GM18498 (cell line): Measurements from ENCODE around the gene UBE2B.
"Not testable (repeated sequence)": the region's sequence is repeated elsewhere in the genome, so short reads cannot be mapped to it uniquely, and the experiment has no call there.

Experiments used
- ATAC-seq: cut with Tn5 transposase; IDR thresholded peaks from one replicate; pipeline ENCODE4 v1.9.1; 2021; ENCODE audit warnings: mild to moderate bottlenecking, moderate library complexity; ENCODE audit not compliant: unreplicated experiment

UBE2B gene

DNA sequence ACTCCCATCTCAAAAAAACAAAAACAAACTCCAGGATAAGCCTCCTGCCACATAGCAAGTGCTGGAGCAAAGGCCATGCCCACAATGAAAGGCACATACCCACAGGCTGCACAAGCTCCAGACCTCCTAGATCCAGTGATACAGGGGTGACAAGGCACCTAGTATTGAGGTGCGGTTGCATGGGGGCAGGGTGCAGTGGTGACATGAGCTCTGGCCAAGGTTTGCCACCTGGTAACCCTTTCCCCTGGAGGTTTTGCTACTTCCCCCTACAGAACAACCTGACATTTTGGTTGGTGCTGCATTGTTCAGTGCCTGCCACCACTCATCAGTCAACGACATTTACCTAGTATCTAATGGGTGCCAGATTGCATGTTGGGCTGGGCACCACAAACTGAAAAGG lies 25.8 kb downstream of the UBE2B start:
- no peak for ATAC-seq

- ATAC-seq: no peak
These were observed 27.3 kb downstream of the UBE2B start for GRCh38 chr5:134398609-134399155.

GRCh38 chr5:134403951-134404350 lies 32.6 kb downstream of the UBE2B start:
- no peak for ATAC-seq

- no peak for ATAC-seq
These were observed 35.0 kb downstream of the UBE2B start for GRCh38 chr5:134406390-134406789.

- no peak for ATAC-seq
These were observed 38.0 kb downstream of the UBE2B start for GRCh38 chr5:134409321-134409720.

- ATAC-seq: no peak
These were observed 39.5 kb downstream of the UBE2B start for GRCh38 chr5:134410822-134411221.

GRCh38 chr5:134411228-134411545 lies 39.8 kb downstream of the UBE2B start:
- no peak for ATAC-seq

DNA sequence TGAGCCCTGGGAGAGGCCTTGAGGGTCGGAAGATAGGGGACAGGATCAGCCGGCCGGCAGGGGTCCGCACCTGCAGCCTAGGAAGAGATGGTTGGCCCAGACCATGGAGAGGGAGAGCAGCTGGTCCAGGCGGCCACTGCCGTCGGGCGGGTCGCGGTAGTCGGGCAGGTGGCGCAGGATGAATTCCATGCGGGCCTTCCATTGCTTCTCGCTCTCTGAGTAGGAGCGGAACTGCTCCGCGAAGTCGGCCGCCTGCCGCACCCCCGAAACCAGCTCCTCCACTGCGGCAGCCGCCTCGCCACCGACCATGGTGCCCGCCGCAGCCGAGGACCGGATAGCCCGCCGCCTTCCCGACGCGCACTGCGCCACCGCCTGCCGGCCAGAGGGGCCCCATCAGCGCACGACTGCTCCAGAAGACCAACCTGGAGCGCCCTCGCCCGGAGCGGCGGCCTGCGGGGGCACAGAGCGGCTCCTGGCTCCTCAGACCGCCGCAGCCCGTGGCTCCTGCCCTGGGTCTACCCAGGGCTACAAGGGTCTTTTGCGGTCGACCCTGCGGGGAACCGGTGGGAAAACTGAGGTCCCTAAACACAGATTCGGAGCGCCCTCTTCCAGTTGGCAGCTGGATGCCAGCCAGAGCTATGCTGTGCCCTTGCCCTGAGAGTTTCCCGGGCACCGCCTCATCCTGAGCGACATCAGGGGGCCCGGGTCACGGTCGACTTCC lies 40.3 kb downstream of the UBE2B start, which contains the start of gene CDKN2AIPNL:
CDKN2AIPNL (minus strand) TSS at position 336 of the 721 bp plus-strand sequence; CDS start at position 309, 27 bp downstream.
- peak; percentile 97 for ATAC-seq

DNA sequence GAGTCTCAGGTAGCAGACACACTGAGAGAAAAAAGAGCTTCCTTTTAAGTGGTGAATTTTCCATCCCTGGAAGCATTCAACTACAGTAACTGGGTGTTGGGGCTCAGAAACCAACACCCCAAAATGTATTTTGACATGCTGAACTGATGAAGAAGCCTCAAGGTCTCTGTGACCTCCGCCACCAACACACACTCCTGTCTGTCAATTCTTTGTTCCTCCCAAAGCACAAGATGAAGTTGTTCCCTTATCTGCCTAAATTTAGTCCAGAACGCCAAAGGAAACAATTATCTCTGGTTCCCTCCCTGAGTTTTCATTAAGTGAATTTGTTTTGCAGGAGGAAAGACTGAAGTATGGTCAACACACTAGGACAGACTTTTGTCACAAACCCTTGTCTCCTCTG lies 41.7 kb downstream of the UBE2B start:
- no peak for ATAC-seq

DNA sequence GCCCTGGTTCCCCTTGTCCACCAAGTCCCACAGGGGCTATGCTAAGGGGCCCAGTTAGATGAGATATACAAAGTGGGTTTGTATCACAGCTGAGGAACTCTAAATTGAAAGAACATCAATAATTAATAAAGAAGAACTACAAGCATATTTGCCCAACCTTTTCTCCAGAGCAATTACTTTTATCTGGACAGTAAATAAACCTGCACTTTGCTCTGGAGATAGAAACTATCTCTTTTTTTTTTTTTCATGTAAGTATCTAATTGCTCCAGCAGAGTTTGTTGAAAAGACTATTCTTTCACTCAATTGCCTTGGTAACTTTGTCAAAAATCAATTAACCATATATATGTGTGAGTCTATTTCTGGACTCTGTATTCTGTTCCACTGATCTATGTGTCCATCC lies 46.3 kb downstream of the UBE2B start:
- no peak for ATAC-seq

DNA sequence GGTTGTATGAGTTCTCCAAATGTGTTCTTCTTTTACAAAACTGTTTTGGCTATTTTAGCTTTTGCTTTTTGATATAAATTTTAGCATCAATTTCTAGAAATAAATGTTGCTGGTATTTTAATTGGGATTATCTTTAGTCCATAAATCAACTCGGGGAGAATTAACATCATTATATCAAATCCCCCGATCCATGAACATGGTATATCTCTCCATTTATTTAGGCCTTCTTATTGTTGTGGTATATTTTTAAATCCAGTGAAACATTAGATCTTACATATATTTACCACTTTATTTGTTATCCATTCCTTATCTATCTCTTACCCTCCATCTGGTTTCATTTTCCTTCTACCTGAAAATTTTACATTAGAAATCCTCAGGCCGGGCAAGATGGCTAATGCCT lies 47.6 kb downstream of the UBE2B start:
- no peak for ATAC-seq

DNA sequence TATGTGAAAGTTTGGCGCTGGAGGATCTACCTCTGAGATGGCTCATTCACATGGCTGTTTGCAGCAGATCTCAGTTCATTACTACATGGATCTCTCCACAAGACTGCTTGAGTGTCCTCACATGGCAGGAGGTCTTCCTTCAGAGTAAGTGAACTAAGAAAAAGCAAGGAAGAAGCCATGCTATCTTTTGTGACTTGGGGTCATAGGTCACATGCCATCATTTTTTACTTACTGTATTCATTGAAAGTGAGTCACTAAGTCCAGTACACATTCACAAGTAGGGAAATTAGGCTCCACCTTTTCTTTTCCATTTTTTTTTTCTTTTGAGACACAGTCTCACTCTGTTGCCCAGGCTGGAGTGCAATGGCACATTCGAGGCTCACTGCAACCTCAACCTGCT lies 49.0 kb downstream of the UBE2B start:
- no peak for ATAC-seq

GRCh38 chr5:134421038-134421437 lies 49.7 kb downstream of the UBE2B start:
- ATAC-seq: not testable (repeated sequence)

GRCh38 chr5:134422791-134423365 lies 51.5 kb downstream of the UBE2B start:
- ATAC-seq: no peak

GRCh38 chr5:134423376-134423775 lies 52.0 kb downstream of the UBE2B start:
- ATAC-seq: no peak

DNA sequence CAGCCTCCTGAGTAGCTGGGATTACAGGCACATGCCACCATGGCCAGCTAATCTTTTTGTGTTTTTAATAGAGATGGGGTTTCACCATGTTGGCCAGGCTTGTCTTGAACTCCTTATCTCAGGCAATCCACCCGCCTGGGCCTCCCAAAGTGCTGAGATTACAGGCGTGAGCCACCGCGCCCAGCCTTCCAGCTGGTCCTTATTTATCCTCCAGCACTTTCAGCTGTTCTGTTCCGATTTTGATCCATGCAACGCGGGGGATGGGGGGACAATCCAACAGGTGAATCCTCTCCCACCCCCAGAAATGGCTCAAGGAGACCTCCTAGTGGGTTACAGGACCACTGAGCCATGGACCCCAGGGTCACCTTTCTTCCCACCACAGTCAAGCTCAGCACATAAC lies 55.0 kb downstream of the UBE2B start:
- ATAC-seq: no peak

DNA sequence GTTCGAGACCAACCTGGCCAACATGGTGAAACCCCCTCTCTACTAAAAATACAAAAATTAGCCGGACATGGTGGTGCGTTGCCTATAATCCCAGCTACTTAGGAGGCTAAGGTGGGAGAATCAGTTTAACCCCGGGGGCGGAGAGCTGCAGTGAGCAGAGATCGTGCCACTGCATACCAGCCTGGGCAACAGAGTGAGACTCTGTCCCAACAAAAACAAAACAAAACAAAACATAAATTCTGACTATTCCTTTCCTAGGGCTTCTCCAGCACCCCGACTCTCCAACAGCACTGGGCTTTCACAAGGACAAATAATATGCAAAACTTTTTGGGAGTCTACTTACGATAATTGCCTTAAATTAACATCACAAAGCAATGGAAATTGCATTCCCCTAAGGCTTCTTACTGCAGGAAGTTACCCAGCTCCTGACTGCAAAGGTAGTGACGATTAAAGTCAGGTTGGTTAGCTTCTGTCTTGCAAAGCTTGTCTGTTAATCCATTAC lies 56.2 kb downstream of the UBE2B start:
- ATAC-seq: no peak

- ATAC-seq: no peak
These were observed 58.7 kb downstream of the UBE2B start for GRCh38 chr5:134430001-134430569.

DNA sequence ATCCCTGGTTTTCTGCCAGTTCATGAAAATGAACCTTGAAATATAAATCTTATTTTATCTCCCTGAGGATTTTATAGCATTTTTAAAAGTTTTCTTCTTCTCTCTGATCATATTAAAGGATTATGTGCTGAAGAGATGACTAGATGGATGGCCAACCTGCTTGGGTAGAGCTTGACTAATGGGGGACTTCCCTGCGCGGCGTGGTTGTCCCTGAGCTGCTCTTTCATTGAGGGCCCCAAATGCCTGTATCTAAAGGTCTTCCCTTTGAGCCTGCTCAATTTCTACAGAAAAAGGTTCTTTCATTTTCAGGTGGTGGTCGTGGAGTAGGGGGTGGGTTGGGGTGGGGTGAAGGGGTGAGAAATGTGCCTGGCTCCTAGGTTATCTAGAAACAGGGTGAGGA lies 60.8 kb downstream of the UBE2B start:
- no peak for ATAC-seq

DNA sequence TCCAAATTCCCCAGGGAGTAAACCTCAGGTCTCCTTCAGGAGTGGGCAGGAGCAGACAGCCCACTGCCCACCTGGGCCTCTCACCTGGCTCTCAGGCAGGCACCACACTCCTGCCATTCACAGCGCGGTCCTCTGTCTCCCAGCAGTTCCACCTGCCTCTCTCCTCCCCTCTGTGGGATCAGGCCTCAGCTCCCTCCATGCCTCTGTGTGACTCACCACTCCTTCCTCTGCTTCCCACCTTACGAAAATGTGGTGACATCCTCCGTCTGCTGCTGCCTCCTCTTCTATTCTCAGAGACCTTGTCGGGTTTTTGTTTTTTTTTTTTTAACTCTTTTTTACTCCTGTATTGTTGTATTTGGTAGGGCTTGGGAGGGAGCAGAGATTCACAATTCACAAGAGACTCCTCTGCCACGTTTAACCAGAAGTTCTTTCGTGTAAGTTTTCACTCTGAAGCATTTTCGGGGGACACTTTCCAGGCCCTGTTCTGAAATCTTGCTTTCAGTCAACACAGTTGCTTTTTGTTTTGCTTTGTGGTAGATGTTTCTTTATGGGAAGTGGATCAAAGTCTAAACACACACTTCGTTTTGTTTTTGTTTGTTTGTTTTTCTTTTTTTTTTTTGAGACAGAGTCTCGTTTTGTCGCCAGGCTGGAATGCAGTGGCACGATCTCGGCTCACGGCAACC lies 61.4 kb downstream of the UBE2B start:
- no peak for ATAC-seq

GRCh38 chr5:134435560-134435959 lies 64.2 kb downstream of the UBE2B start:
- ATAC-seq: no peak
